HG02840 (cell line): ENCODE measurements around the gene ZNF771.
"Not testable (repeated sequence)": the region's sequence is repeated elsewhere in the genome, so short reads cannot be mapped to it uniquely, and the experiment has no call there.

Experiments used
- ATAC-seq: cut with Tn5 transposase; IDR thresholded peaks from one replicate; pipeline ENCODE4 v1.9.1; 2021; ENCODE audit warnings: mild to moderate bottlenecking, moderate library complexity, moderate number of reproducible peaks; ENCODE audit not compliant: unreplicated experiment, low FRiP score

The ZNF771 gene

DNA sequence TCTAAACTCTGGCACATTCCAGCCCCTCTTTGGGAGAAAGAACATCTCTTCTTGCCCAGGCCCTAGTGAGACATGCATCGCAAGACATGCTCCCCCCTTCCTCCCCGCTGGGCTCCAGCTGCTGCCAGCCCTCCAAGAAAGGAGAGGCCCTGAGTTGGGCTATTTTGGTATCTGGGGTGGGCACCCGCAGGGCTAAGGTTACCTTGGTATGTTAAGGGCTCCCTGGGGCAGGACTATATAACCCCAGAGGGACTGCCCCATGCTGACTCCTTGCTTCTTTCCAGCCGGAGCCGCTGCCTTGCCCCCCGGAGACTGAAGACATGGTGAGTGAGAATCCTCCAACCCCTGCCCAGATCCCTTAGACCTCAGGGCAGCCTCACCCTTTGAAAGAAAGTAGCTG is 32.9 kb upstream of the ZNF771 start, which contains the start of gene MYL11:
Gene MYL11 (plus strand): TSS at position 265 of the 400 bp plus-strand sequence. CDS start 56 bp downstream, at position 321.
- no peak for ATAC-seq

DNA sequence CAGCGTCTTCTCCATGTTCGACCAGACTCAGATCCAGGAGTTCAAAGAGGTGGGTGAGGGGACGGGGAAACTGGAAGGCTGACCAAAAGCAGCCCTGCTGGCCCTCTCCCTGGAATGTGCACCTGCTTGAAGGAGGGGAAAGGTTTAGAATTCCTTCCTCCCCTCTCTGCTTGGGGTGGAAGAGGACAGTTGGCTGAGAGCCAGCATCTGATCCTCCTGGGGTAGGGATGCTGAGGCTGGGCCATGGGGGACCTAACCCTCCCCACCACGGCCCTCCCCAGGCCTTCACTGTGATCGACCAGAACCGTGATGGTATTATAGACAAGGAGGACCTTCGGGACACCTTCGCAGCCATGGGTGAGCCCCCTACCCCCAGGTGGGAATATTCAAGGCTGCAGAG is 31.5 kb upstream of the ZNF771 start:
- ATAC-seq = no peak

DNA sequence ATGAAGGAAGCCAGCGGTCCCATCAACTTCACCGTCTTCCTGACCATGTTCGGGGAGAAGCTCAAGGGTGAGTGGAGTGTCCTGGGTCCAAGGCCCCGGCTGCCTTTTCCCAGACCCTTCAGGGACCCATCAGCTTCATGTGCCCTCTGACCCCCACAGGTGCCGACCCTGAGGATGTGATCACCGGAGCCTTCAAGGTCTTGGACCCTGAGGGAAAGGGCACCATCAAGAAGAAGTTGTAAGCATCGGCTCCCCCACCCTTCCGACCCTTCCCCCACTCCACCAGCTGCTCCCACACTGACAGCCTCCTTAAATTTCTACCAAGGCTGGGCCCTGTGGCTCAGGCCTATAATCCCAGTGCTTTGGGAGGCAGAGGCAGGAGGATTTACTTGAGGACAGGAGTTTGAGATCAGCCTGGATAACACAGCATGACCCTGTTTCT is 30.9 kb upstream of the ZNF771 start:
- no peak for ATAC-seq

DNA sequence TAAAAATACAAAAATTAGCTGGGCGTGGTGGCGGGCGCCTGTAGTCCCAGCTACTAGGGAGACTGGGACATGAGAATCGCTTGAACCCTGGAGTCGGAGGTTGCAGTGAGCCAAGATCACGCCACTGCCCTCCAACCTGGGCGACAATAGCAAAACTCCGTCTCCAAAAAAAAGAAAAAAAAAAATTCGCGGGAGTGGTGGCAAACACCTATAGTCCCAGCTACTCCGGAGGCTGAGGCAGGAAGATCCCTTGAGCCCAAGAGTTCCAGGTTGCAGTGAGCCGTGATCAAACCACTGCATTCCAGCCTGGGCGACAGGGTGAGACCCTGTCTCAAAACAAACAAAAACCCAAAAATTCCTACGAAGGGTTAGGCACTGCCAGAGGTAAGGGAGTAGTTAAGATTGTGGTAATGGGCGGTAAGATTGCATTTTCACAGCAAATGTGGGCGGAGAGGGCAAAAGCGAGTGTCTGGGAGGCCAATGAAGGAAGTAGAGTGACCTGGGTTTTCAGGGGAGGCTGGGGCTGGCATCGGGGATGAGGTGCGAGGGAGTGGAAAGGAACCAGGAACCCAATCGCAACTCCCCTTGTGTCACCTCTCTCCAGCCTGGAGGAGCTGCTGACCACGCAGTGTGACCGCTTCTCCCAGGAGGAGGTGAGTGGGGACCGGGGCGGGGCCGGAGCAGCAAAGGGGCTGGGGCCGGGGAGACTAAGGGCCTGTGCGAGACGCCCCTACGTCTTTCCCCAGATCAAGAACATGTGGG is 30.2 kb upstream of the ZNF771 start:
- no peak for ATAC-seq

DNA sequence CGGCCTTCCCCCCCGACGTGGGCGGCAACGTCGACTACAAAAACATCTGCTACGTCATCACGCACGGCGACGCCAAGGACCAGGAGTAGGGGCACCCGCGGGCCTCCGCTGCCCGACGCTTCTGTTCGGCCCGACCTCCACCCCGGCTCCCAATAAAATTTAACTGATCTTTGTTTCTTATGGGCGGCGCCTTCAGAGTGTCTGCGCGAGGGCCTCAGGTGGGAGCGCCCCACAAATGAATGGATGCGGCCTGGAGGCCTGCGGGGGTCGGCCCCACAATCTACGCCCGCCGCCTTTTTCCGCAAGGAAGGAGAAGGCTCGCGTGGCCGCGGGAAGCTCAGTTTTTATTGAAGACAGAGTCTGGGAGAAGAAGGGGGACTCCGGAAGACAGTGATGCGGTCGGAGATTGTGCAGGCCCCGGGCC is 29.6 kb upstream of the ZNF771 start:
- peak; percentile 46 for ATAC-seq

DNA sequence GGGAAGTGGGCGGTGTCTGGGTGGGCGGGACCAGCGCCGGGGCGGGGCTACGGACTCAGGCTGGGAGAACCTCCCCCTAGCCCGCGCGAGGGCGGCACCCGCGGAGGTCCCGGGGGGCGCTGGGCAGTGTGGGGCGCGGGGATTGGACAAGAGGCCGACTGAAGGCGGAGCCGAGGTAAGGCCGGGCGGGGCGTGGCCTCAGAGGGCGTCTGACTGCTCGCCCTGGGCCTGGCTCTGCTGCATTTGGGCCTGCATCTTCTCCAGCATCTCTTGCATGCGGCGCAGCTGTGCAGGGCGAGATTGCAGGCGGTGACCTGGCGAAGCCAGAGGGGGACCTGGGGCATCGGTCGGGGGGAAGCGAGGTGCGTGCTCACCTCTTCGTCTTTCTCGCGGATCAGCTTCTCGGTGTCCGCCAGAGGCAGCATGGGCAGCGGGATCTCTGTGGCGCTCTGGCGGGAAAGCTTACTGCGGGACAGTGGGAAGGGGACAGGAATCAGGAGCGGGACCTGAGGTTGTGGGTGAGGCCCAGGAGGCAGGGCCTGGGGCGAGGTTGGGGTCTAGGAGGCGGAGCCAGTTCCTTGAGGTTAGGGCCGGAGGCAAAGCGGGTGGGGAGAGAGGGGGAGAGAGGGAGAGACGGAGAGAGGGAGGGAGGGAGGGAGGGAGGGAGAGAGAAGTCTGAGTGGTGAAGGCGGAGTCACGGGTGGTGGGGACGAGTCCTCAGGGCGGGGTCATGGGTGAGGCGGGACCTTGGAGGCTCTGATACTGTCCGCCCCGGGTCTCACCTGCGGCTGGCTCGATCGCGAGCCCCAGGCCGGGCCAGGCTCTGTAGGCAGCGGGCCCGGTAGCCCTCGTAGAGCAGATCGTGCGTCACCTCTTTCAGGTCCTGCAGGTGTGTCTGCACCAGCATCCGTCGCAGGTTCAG is 28.9 kb upstream of the ZNF771 start:
- peak; percentile 79 for ATAC-seq

DNA sequence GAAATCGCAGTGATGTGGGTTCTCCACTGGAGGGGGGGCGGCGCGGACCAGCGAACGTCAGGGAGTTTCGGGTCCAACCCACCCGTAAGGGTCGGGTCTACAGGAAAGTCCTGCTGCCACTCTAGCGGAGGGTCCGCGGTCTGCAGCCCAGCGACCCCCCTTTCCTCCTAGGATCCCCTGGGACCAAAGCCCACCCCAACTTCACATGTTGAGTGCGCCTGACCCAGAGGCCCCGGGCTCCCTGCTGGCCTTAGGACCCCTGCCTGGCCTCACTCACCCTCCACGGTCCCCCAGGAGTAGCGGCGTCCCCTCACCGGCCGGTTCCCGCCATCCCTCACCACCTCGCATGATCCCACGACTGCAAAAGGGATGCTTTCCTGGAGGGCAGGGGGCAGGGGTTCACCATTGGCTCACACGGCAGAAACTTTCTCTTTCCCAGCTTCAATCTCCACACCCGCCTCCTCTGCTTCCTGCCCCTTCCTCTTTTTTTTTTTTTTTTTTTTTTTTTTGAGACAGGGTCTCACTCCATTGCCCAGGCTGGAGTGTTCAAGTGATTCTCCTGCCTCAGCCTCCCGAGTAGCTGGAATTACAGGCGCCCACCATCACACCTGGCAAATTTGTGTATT is 28.1 kb upstream of the ZNF771 start:
- ATAC-seq = no peak

DNA sequence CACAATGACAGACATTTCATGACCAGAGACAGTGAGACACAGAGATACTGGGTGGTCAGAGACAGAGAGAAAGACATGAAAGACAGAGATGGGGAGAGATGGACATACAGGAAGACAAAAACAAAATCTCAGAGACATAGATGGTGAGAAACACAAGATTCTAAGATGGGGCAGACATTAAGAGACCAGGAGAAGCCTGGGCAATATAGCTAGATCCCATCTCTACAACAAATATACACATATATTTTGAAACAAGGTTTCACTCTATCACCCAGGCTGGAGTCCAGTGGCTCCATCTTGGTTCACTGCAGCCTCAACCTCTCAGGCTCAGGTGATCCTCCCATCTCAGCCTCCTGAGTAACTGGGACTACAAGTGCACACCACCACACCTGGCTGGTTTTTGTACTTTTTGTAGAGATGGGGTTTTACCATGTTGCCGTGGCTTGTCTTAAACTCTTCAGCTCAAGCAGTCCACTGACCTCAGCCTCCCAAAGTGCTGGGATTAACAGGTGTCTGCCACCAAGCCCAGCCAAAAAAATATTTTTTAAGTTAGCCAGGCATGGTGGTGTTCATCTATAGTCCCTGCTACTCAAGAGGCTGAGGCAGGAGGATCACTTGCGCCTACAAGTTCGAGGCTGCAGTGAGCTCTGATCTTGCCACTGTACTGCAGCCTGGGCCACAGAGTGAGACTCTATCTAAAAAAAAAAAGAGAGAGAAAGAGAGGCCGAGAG is 27.2 kb upstream of the ZNF771 start:
- no peak for ATAC-seq

DNA sequence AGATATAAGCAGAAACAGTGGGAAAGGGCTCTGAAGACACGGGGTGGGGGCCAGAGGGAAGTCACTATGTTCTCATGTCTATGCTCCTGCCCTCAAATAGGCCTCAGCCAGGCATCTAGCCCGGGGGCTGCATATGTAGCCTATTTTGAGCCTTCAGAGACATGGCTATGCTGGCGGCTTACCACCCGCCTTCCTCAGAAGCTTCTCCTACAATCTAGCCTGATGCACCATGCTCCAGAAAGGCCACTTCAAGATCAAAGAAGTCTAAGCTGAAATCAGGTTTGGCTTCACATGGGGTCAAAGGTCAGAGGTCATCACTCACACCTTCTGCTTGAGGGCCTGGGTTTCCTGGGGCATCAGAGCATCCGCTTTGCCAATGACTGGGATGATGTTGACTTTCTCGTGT is 26.6 kb upstream of the ZNF771 start:
- ATAC-seq = no peak

DNA sequence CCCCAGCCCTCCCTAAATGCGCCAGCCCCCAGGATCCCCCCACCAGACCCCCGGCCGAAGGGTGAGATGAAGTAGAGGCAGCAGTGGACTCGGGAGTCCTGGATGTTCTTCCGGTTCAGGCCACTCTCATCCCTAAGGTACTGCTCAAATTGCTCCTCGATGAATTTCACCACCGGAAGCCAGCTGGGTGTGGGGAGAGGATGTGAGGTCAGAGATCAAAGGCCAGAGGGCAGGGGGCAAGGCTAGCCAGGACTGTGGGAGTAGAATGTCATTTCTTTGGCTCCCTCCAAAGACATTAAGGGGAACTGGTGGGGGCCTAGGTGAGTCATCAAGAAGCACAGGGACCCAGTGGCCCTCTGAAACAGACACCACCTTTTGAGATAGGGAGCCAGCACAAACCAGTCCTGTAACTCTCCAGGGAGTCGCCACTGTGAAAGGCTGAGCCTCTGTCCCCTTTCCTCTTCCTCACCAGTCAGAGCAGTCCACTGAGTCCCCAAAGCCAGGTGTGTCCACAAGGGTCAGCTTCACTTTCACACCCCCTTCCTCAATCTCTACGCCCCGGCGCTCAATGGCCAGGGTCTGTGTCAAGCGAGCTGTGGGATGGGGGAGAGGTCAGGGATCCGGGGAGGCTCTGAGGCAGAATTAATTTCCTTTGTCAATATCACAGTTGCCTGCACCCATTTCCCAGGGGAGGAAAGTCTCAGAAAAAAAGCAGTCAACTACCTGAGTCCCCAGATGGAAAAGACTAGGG is 25.9 kb upstream of the ZNF771 start:
- no peak for ATAC-seq

DNA sequence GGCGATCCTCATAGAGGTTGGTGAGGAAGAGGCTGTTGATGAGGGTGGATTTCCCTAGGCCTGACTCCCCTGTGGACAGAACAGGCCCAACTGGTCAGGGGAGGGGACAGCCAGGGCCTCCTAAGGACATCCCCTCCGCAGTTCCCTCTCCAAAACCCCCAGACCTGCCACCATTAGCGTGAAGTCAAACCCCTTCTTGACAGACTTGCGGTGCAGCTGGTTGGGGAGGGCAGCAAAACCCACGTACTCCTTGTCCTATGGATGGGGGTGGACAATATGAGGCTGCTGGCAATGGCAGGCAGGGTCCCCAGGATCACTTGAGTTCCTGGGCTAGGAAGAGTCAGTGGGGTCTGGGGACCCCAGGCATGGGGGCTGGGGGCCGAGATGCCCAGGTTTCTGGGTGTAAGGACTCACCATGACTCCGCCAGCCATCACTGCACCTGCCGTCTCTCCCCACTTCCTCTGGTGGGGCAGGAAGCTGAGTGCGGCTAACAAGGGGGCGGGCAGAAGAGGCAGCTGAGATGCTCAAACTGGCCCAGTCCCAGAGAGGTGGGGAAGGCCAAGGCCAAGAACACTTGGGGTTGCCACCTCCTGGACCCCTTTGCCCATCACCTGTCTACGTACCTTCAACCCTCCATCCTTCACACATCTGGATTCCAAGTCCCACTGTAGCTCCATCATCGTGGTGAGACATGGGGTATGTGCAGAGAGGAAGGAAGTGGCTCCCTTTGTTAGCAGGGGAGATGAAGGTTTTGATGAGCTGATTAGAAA is 25.1 kb upstream of the ZNF771 start, which contains the start of gene SEPTIN1:
Gene SEPTIN1 (minus strand): TSS at position 451 of the 771 bp plus-strand sequence. CDS start 19 bp downstream, at position 432.
- ATAC-seq = no peak

DNA sequence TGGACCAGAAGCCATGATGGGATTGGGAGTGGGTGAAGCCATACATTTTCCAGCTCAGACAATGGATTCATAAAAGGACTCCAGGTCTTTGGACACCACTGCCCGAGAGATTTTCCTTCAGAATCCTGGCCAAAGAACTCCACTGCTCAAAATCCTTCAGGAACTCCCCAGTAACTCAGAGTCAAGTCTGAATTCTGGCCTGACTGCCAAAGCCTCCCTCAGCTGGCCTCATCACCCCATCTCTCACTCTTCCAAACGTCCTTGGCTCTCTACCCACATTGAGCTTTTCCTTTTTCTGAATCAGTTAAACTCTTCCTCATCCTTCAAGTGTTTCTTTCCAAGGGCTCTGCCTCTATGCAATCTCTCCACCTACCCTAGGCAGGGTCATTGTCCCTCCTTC is 23.9 kb upstream of the ZNF771 start:
- no peak for ATAC-seq

DNA sequence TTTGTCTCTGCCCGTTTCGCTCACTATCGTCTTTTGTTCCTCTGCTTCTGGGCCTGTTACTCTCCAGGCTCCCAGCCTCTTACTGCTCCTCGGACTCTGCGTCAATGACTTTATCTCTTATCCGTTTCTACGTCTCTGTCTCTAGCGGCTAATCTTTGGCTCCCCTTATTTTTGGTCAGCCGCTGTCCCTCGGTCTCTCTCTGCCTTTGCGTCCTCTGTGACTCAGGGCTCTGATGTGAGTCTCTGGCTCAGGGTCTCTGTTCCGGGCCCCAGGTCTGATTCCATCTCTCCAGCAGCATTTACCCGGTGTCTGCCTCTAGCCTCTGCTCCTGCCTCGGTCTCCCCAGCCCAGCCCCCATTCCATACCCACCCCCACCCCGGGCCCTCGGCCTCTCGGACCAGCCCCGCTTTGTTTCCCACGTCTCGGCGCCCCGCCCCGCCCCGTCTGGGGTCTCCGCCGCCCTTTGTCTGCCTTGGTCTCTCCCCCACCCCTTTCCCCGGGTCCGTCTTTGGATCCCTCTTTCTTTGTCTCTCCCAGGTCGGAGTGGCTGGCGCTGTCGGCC is 12.7 kb upstream of the ZNF771 start:
- ATAC-seq = no peak

DNA sequence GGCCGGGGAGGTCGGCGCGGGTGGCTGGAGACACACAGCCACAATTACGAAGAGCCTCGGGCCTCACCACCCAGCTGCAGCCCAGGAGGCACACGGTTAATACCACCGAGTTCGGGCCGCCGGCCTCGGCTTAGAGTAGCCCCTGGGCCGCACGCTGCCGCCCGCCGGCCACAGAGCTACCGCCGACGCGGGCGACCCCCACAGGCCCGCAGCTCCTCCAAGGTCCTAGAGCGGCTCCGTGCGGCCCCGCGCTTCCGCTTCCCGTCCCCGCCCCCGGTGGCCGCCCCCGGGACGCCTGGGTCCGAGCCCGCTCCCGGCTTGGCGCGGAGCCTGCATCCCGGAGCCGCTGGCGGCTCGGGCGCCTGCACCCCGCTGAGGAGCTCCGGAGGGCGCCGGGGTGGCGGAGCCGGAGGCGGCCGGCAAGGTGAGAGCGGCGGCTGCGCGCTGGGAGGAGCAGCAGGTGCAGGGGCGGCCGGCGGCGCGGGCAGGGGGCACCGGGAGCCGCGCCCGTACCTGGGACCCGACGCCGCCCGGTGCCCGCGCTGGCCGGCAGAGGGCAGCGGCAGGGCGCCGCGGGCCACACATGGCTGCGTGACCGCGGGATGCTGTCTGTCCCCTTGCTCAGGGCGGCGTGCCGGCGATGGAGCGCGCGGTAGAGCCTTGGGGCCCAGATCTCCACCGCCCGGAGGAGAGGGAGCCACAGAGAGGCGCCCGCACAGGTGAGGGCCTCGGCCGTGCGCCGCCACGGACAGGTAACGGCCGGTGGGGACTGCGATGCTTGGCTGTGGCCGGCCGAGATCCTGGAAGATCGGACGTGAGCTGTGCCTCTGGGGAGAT is 12.0 kb upstream of the ZNF771 start, which contains the start of gene ZNF48:
Gene ZNF48 (plus strand): TSS at position 266 of the 837 bp plus-strand sequence. CDS start 375 bp downstream, at position 641.
- ATAC-seq = peak; percentile 77

DNA sequence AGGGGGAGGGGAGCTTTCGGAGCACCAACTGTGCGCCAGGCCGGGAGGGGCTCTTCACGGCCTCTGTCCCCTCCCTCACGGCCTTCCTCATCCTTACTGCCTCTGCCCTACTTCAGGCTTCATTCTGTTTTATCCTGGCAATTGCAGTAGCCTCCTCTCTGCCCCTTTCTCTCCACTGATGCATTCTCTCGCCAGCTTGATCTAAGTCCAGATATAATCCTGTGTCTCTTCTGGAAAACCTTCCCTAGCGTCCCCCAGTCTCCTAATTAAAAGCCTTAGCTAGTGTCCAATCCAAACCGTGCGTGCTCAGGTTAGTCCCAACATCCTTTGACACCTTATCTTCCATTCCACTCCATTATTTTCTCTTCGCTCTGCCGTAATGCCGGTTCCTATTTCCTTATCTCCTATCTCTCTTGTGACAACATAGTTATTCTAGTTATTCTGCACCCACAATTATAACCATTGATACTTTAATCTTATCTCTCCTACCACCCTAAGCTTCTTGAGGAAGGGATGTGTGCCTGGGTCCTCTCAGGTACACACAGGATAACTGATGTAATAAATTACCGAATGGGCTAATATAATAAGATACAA is 11.3 kb upstream of the ZNF771 start:
- peak; percentile 2 for ATAC-seq

DNA sequence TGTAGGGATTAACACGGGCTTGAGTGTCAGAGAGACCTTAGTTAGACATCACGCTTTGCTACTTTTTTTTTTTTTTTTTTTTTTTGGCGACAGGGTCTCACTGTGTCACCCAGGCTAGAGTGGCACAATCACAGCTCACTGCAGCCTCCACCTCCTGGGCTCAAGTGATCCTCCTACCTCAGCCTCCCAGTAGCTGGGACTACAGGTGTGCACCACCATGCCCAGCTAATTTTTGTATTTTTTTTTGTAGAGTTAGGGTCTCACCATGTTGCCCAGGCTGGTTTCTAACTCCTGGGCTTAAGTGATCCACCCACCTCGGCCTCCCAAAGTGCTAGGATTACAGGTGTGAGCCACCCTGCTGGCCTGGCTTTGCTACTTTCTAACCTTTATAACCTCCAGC is 10.8 kb upstream of the ZNF771 start:
- not testable (repeated sequence) for ATAC-seq

DNA sequence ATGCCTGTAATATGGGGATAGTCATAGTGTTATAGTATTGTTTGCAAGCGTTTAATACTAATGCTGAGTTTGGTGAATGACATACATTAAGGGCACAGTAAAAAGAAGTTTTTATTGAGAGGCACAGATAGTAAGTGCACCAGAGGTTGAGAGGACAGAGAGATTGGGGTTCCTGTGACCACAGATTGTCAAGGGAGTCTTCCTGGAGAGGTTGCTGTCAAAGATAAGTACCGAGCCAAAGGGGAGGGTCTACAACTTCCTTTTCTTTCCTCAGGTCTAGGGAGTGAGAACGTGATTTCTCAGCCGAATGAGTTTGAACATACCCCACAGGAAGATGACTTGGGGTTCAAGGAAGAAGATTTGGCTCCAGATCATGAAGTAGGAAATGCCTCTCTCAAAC is 10.3 kb upstream of the ZNF771 start:
- ATAC-seq = no peak
